Measurements from ENCODE around the gene TEKT2. TPM values are rescaled to one million over a fixed set of nuclear protein-coding genes. Genes with fewer than 3 reads are reported as not detected.

TEKT2 gene
- total RNA-seq, 1 experiment from 2014 or later: not detected

GRCh38 chr1:36115931-36116330, 32.0 kb downstream of the TEKT2 start:
- POLR2A ChIA-PET (ENCODE audit: unreplicated experiment): no interaction called here
- Histone ChIP-seq H3K79me2 (ENCODE audit: low read length) (no peaks in the 10 kb centered on the region), H2AFZ (ENCODE audit: low read length) (no peak overlapping the region), H3K4me3 (ENCODE audit: low read length) (no peak overlapping the region), H3K27ac (ENCODE audit: low read length) (no peak overlapping the region), H3K27me3 (ENCODE audit: low read length) (no peaks in the 10 kb centered on the region), H3K9me3 (ENCODE audit: low read length) (no peaks in the 10 kb centered on the region), H3K9ac (ENCODE audit: low read length) (no peak overlapping the region), H3K4me1 (ENCODE audit: insufficient read depth, low read length) (no peaks in the 10 kb centered on the region), H4K20me1 (ENCODE audit: low read length) (no peaks in the 10 kb centered on the region), H3K36me3 (ENCODE audit: low read depth, low read length) (no peaks in the 10 kb centered on the region), H3F3A (ENCODE audit: low read length, unreplicated experiment) (no peaks in the 10 kb centered on the region), H3K9me2 (replicated peaks; ENCODE audit: low read length) (no peaks in the 10 kb centered on the region), H3K4me2 (ENCODE audit: low read length) (no peak overlapping the region)
- intact Hi-C loops (cut with micrococcal nuclease): no loop called here
- DNase-seq (no peak), ATAC-seq (no peak)
- CTCF ChIA-PET: no interaction called here
- no TSS peak for BruUV-seq (replicated peaks)
- TF ChIP-seq EZH2 (IDR thresholded peaks at IDR 0.05; ENCODE audit: low read length, unreplicated experiment): no peak
- no peak for TF ChIP-seq EZH2phosphoT487 (IDR thresholded peaks at IDR 0.05; ENCODE audit: borderline replicate concordance, low read length)
- TF ChIP-seq CTCF (conservative IDR thresholded peaks at IDR 0.05; ENCODE audit: low read depth, low read length): no peak

GRCh38 chr1:36116901-36117300, 33.0 kb downstream of the TEKT2 start:
- Histone ChIP-seq H3K9me3 (ENCODE audit: low read length) (no peaks in the 10 kb centered on the region), H3K4me2 (ENCODE audit: low read length) (no peak overlapping the region), H3K27me3 (ENCODE audit: low read length) (no peaks in the 10 kb centered on the region), H3K4me3 (ENCODE audit: low read length) (no peak overlapping the region), H3K9me2 (replicated peaks; ENCODE audit: low read length) (no peaks in the 10 kb centered on the region), H4K20me1 (ENCODE audit: low read length) (no peaks in the 10 kb centered on the region), H2AFZ (ENCODE audit: low read length) (no peak overlapping the region), H3F3A (ENCODE audit: low read length, unreplicated experiment) (no peaks in the 10 kb centered on the region), H3K36me3 (ENCODE audit: low read depth, low read length) (no peaks in the 10 kb centered on the region), H3K4me1 (ENCODE audit: insufficient read depth, low read length) (no peaks in the 10 kb centered on the region), H3K27ac (ENCODE audit: low read length) (no peak overlapping the region), H3K79me2 (ENCODE audit: low read length) (no peaks in the 10 kb centered on the region), H3K9ac (ENCODE audit: low read length) (no peak overlapping the region)
- intact Hi-C loops (cut with micrococcal nuclease): no loop called here
- no peak for ATAC-seq
- no peak for DNase-seq
- BruUV-seq (replicated peaks): no TSS peak
- ChIA-PET POLR2A (ENCODE audit: unreplicated experiment) (no interaction called here), CTCF (no interaction called here)
- TF ChIP-seq EZH2 (IDR thresholded peaks at IDR 0.05; ENCODE audit: low read length, unreplicated experiment) (no peak), EZH2phosphoT487 (IDR thresholded peaks at IDR 0.05; ENCODE audit: borderline replicate concordance, low read length) (no peak), CTCF (conservative IDR thresholded peaks at IDR 0.05; ENCODE audit: low read depth, low read length) (no peak)

GRCh38 chr1:36118447-36119204, 34.7 kb downstream of the TEKT2 start:
- H3K9ac ChIP-seq (ENCODE audit: low read length): no peak overlapping the region
- ATAC-seq: no peak
- POLR2A ChIA-PET (ENCODE audit: unreplicated experiment): no interaction called here

More at GRCh38 chr1:36118447-36119204, 34.7 kb downstream of the TEKT2 start:
- Histone ChIP-seq H3K27ac (ENCODE audit: low read length) (no peak overlapping the region), H3K27me3 (ENCODE audit: low read length) (no peaks in the 10 kb centered on the region), H3K4me2 (ENCODE audit: low read length) (no peak overlapping the region), H3K36me3 (ENCODE audit: low read depth, low read length) (no peaks in the 10 kb centered on the region), H3K9me2 (replicated peaks; ENCODE audit: low read length) (no peaks in the 10 kb centered on the region), H4K20me1 (ENCODE audit: low read length) (no peaks in the 10 kb centered on the region), H3K4me3 (ENCODE audit: low read length) (no peak overlapping the region), H3K79me2 (ENCODE audit: low read length) (no peaks in the 10 kb centered on the region), H3F3A (ENCODE audit: low read length, unreplicated experiment) (no peaks in the 10 kb centered on the region), H3K4me1 (ENCODE audit: insufficient read depth, low read length) (no peaks in the 10 kb centered on the region), H3K9me3 (ENCODE audit: low read length) (no peaks in the 10 kb centered on the region), H2AFZ (ENCODE audit: low read length) (no peak overlapping the region)
- intact Hi-C loops (cut with micrococcal nuclease): no loop called here
- no TSS peak for BruUV-seq (replicated peaks)
- DNase-seq: no peak
- TF ChIP-seq EZH2phosphoT487 (IDR thresholded peaks at IDR 0.05; ENCODE audit: borderline replicate concordance, low read length): no peak
- TF ChIP-seq EZH2 (IDR thresholded peaks at IDR 0.05; ENCODE audit: low read length, unreplicated experiment): no peak
- TF ChIP-seq CTCF (conservative IDR thresholded peaks at IDR 0.05; ENCODE audit: low read depth, low read length): no peak
- CTCF ChIA-PET: interaction anchor here (0.6 kb wide), 1 partner anchor 186 kb away, joined by 3 read pairs; no protein-coding TSS in a partner anchor

Data from PC-3 (cell line).